ENCODE measurements around the gene SELENOV.

Gene SELENOV

GRCh38 chr19:39568604-39569003 is 53.7 kb downstream of the SELENOV start:
- DNase-seq (ENCODE audit: low read depth) = no peak
- no peak overlapping the region for H3K4me3 ChIP-seq (ENCODE audit: low read depth, low read length)
- TF ChIP-seq CTCF (IDR thresholded peaks at IDR 0.05; ENCODE audit: control insufficient read depth, extremely low read depth, insufficient read depth) = no peak

Data from LNCaP clone FGC (cell line).